Panc1 (cell line): Measurements from ENCODE around the gene MGAT4C. TPM values are rescaled to one million over a fixed set of nuclear protein-coding genes. Genes with fewer than 3 reads are reported as not detected.

Experiments used
- ATAC-seq: fragments of 200-7000 bp; cut with Tn5 transposase; 2 replicates; pipeline ENCODE4 v1.9.1; 2020; ENCODE audit warnings: mild to moderate bottlenecking, moderate library complexity
- BruUV-seq: library from RNA; stranded (reverse); fragments of 400-500 nt; replicated peaks from 2 replicates; lab custom pipeline; 2021; lab: Mats Ljungman, UMichigan
- CTCF ChIA-PET: fragments of 300-600 bp; sonication (Branson Sonifier 250); formaldehyde crosslinking; loops from one replicate; lab custom pipeline; 2022; ENCODE audit warnings: antibody characterized with exemption; lab: Charles Lee
- POLR2A ChIA-PET: fragments of 300-600 bp; sonication (Branson Sonifier 250); formaldehyde crosslinking; loops from one replicate; lab custom pipeline; 2022; ENCODE audit warnings: antibody characterized with exemption; lab: Charles Lee
- DNase-seq: peaks from one replicate; pipeline ENCODE4 v3.0.0-alpha.2; 2010; ENCODE audit warnings: low read depth, low spot score
- H3K27ac ChIP-seq: 2 replicates; pipeline ENCODE4 v1.5.1; 2011; ENCODE audit warnings: mild to moderate bottlenecking, low read length, inconsistent platforms
- H3K27me3 ChIP-seq: fragments of 200-500 bp; sonication (Bioruptor generic); 2 replicates; pipeline ENCODE4 v1.6.0; 2014; ENCODE audit warnings: low read length, inconsistent platforms; ENCODE audit not compliant: control insufficient read depth, insufficient read depth
- H3K36me3 ChIP-seq: fragments of 200-500 bp; sonication (Bioruptor generic); 2 replicates; pipeline ENCODE4 v1.5.1; 2014; ENCODE audit warnings: inconsistent platforms, mild to moderate bottlenecking, low read length, moderate library complexity; ENCODE audit not compliant: control insufficient read depth, insufficient read depth
- H3K4me1 ChIP-seq: 2 replicates; pipeline ENCODE4 v1.5.1; 2011; ENCODE audit warnings: inconsistent platforms, mild to moderate bottlenecking, low read length, moderate library complexity; ENCODE audit not compliant: control insufficient read depth, insufficient read depth
- H3K4me3 ChIP-seq, 2 experiments: 2 replicates each; pipeline ENCODE4 v1.5.1; 2011 to 2012; ENCODE audit warnings: low read depth in 2 of 2, low read length in 2 of 2, mild to moderate bottlenecking in 2 of 2, inconsistent platforms in 1 of 2, moderate library complexity in 1 of 2
- H3K9me3 ChIP-seq: fragments of 200-500 bp; sonication (Bioruptor generic); 2 replicates; pipeline ENCODE4 v1.5.1; 2014; ENCODE audit warnings: low read depth, mild to moderate bottlenecking, inconsistent platforms, low read length, moderate library complexity; ENCODE audit not compliant: control insufficient read depth, insufficient read depth
- POLR2AphosphoS5 ChIP-seq: IDR thresholded peaks from 2 replicates; pipeline ENCODE4 v1.6.1; 2012; ENCODE audit warnings: mild to moderate bottlenecking, low read depth, low read length, moderate library complexity
- SIN3A ChIP-seq: IDR thresholded peaks from 2 replicates; pipeline ENCODE4 v1.6.1; 2012; ENCODE audit warnings: low read depth, mild to moderate bottlenecking, low read length, moderate library complexity, borderline replicate concordance; ENCODE audit not compliant: insufficient read depth
- TCF7L2 ChIP-seq: IDR thresholded peaks from 2 replicates; pipeline ENCODE4 v1.6.1; 2011; ENCODE audit warnings: mild to moderate bottlenecking, low read depth, low read length, inconsistent platforms
- in situ Hi-C: cut with HindIII; loops from 2 replicates; pipeline ENCODE4 v1.10.0; 2016; ENCODE audit warnings: low sequenced_read_pairs, low pct_unique_long_range_greater_than_20kb
- intact Hi-C: fragments of 100-400 bp; cut with micrococcal nuclease; formaldehyde crosslinking; loops from one replicate; pipeline ENCODE4 v1.10.0; 2022; ENCODE audit not compliant: unreplicated experiment
- total RNA-seq: library from RNA; stranded (reverse); gene quantifications from one replicate; pipeline ENCODE4 v1.2.1, GENCODE V29; 2021; ENCODE audit not compliant: unreplicated experiment
- TF ChIP-seq, protein P1 (sequence below), 2 experiments: IDR thresholded peaks; 2 replicates each; pipeline ENCODE4 v1.6.1; 2011 to 2012; ENCODE audit warnings: low read depth in 2 of 2, control low read depth in 1 of 2, low read length in 1 of 2, mild to moderate bottlenecking in 1 of 2, moderate library complexity in 1 of 2; ENCODE audit not compliant: insufficient read depth in 1 of 2
- TF ChIP-seq, protein P2 (sequence below): fragments of 450-650 bp; IDR thresholded peaks from 2 replicates; pipeline ENCODE4 v1.5.1; 2017; ENCODE audit warnings: mild to moderate bottlenecking

MGAT4C gene
- total RNA-seq, 1 experiment from 2014 or later, result not detected

DNA sequence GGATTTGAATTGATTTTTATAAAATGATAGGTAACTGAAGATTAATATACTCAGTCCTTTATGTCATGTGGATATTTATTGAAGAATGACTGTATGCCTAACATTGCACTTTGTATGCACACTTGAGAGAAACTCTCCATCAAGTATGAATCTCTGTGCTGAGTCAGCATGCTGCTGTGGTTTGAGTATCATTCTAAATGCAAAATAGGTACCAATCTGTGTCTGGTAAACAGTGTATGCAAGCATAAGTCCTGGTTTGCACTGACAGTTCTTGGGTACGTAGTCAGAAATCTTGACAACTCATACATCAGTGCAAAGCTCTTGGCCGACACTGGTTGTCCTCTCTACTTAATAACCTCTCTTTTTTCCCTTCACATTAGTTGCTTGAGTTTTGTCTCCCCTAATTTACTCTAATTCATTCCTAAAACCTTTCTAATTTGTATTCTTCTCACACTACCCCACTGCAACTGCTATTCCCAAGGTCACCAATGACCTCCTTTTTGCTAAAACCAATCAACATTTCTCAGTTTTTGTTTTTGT is 21.8 kb downstream of the MGAT4C start:
- intact Hi-C loops (no loop called here), in situ Hi-C loops (no loop called here)
- TF ChIP-seq TCF7L2 (no peak), POLR2AphosphoS5 (no peak)
- Histone ChIP-seq H3K27me3 (no peaks in the 10 kb centered on the region), H3K36me3 (no peaks in the 10 kb centered on the region), H3K4me1 (no peaks in the 10 kb centered on the region), H3K9me3 (no peaks in the 10 kb centered on the region), H3K4me3 (no peak overlapping the region), H3K27ac (no peak overlapping the region)
- no TSS peak for BruUV-seq
- POLR2A ChIA-PET, result no interaction called here
- CTCF ChIA-PET, result no interaction called here
- ATAC-seq, result no peak
- no peak for DNase-seq

DNA sequence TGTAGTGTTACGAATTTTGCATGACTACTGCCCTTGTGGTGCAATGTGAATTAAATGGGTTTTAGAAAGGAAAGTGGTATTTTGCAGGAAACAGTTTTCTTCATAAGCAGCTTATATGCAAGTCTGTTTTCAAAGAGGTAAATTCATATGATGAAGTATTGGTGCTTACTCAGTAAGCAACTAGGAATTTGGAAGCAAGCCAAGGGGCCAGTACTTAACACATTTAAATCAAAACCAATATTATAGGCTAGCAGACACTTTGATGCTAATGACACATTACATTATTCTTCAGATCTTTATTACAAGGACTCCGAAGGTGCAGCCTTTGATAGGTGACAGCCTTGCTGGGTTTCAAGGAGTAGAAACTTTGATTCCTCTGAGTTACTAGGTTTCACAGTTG is 23.1 kb downstream of the MGAT4C start:
- ChIA-PET CTCF (no interaction called here), POLR2A (no interaction called here)
- no peak for TF ChIP-seq TCF7L2
- TF ChIP-seq, protein P1, sequence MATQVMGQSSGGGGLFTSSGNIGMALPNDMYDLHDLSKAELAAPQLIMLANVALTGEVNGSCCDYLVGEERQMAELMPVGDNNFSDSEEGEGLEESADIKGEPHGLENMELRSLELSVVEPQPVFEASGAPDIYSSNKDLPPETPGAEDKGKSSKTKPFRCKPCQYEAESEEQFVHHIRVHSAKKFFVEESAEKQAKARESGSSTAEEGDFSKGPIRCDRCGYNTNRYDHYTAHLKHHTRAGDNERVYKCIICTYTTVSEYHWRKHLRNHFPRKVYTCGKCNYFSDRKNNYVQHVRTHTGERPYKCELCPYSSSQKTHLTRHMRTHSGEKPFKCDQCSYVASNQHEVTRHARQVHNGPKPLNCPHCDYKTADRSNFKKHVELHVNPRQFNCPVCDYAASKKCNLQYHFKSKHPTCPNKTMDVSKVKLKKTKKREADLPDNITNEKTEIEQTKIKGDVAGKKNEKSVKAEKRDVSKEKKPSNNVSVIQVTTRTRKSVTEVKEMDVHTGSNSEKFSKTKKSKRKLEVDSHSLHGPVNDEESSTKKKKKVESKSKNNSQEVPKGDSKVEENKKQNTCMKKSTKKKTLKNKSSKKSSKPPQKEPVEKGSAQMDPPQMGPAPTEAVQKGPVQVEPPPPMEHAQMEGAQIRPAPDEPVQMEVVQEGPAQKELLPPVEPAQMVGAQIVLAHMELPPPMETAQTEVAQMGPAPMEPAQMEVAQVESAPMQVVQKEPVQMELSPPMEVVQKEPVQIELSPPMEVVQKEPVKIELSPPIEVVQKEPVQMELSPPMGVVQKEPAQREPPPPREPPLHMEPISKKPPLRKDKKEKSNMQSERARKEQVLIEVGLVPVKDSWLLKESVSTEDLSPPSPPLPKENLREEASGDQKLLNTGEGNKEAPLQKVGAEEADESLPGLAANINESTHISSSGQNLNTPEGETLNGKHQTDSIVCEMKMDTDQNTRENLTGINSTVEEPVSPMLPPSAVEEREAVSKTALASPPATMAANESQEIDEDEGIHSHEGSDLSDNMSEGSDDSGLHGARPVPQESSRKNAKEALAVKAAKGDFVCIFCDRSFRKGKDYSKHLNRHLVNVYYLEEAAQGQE (IDR thresholded peaks at IDR 0.05; ENCODE audit: insufficient read depth in 1 of 2, low read depth in 2 of 2, low read length in 1 of 2), result no peak
- TF ChIP-seq, protein P2, sequence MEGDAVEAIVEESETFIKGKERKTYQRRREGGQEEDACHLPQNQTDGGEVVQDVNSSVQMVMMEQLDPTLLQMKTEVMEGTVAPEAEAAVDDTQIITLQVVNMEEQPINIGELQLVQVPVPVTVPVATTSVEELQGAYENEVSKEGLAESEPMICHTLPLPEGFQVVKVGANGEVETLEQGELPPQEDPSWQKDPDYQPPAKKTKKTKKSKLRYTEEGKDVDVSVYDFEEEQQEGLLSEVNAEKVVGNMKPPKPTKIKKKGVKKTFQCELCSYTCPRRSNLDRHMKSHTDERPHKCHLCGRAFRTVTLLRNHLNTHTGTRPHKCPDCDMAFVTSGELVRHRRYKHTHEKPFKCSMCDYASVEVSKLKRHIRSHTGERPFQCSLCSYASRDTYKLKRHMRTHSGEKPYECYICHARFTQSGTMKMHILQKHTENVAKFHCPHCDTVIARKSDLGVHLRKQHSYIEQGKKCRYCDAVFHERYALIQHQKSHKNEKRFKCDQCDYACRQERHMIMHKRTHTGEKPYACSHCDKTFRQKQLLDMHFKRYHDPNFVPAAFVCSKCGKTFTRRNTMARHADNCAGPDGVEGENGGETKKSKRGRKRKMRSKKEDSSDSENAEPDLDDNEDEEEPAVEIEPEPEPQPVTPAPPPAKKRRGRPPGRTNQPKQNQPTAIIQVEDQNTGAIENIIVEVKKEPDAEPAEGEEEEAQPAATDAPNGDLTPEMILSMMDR, result no peak
- no peak for TF ChIP-seq POLR2AphosphoS5
- no peak for TF ChIP-seq SIN3A
- Histone ChIP-seq H3K27me3 (no peaks in the 10 kb centered on the region), H3K4me1 (no peaks in the 10 kb centered on the region), H3K4me3 (no peak overlapping the region), H3K9me3 (no peaks in the 10 kb centered on the region), H3K36me3 (no peaks in the 10 kb centered on the region), H3K27ac (no peak overlapping the region)
- ATAC-seq, result no peak
- intact Hi-C loops, result no loop called here
- BruUV-seq, result no TSS peak
- no peak for DNase-seq
- in situ Hi-C loops, result no loop called here

DNA sequence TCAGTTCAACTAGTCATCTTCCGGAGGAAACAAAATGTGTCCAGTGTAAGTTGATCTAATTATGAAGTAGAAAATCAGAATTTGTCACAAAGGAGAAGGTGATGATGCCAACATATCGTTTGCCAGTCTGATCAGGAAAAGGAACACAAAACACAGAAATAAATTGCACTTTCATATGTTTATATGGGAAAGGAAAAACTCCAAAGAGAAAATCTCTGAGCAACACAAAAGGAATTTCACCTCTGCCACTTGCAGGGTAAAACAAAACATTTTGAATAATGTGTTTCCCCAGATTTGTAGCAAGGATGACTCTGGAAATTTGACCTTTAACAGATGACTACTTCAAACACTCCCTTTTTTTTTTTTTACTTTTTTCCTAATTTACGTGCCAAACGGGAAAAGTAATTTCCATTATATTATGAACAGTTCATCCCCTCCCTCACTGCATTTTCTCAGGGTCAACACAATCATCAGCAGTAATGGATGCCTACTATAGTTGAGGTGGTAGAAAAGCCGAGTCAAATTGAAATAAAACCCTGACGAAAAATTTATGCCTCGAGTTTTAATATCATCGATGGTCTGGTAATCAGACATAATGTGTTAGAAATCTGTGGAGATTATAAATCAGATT is 25.6 kb downstream of the MGAT4C start:
- no TSS peak for BruUV-seq
- DNase-seq, result peak; percentile 10
- no peak for ATAC-seq
- intact Hi-C loops (no loop called here), in situ Hi-C loops (no loop called here)
- no peaks in the 10 kb centered on the region for H3K9me3 ChIP-seq
- H3K4me1 ChIP-seq, result no peaks in the 10 kb centered on the region
- no peaks in the 10 kb centered on the region for H3K27me3 ChIP-seq
- no peak overlapping the region for H3K4me3 ChIP-seq
- CTCF ChIA-PET, result no interaction called here
- H3K27ac ChIP-seq, result no peak overlapping the region
- TF ChIP-seq TCF7L2 (no peak), POLR2AphosphoS5 (no peak), SIN3A (no peak)
- TF ChIP-seq, protein P2, result no peak
- TF ChIP-seq, protein P1 (IDR thresholded peaks at IDR 0.05; ENCODE audit: insufficient read depth in 1 of 2, low read depth in 2 of 2, low read length in 1 of 2), result no peak
- POLR2A ChIA-PET, result no interaction called here
- H3K36me3 ChIP-seq, result no peaks in the 10 kb centered on the region
